NCI-H128 (cell line): ENCODE data around the gene ZNF575.
A peak's percentile ranks its signal among the peaks of the same experiment; 100 is the strongest.

Experiments
- DNase-seq: peaks from one replicate; lab custom pipeline; 2025; ENCODE audit not compliant: unreplicated experiment; lab: John Stamatoyannopoulos, UW

The ZNF575 gene

GRCh38 chr19:43569657-43570056, 36.7 kb downstream of the ZNF575 start:
- DNase-seq, result no peak

- no peak for DNase-seq
These were observed 37.3 kb downstream of the ZNF575 start for GRCh38 chr19:43570174-43570791.

GRCh38 chr19:43572171-43572588, 39.2 kb downstream of the ZNF575 start:
- DNase-seq, result no peak

- no peak for DNase-seq
These were observed 41.6 kb downstream of the ZNF575 start for GRCh38 chr19:43574424-43575155.

- DNase-seq, result peak; percentile 98
These were observed 42.4 kb downstream of the ZNF575 start, which contains the start of the genes PINLYP and XRCC1 for GRCh38 chr19:43575156-43575950. Gene PINLYP, plus strand, starts transcription at chr19:43575801. Its CDS starts 1,391 bp downstream, at chr19:43577192. Gene XRCC1, minus strand, starts transcription at chr19:43575527. Its CDS starts 69 bp downstream, at chr19:43575458.

GRCh38 chr19:43575955-43576878, 43.2 kb downstream of the ZNF575 start:
- DNase-seq, result no peak

- DNase-seq, result no peak
These were observed 45.8 kb downstream of the ZNF575 start for GRCh38 chr19:43578787-43579186.

GRCh38 chr19:43581467-43581866, 48.5 kb downstream of the ZNF575 start:
- DNase-seq, result no peak

- DNase-seq, result no peak
These were observed 49.5 kb downstream of the ZNF575 start for GRCh38 chr19:43582495-43582894.

GRCh38 chr19:43584484-43584883, 51.5 kb downstream of the ZNF575 start:
- no peak for DNase-seq
